ENCODE data around the gene UQCRQ.

DNA sequence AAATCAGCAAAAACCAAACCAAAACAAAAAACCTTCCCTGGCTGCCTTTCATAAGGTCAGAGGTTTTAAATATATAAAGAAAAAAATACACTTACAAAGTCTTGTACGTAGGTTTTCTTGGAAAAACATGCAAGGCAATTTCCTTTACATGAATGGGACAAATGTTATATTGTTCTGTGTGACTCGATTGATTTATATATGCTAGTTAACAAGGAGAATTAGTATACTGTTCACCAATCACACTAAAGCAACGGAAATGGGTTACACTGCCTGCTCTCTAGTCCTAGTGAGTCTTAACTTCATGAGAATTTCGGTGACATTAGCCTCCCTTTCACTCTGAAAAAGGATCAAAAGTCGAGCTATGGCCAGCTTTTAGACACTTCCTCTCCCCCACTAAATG, 5.7 kb upstream of the UQCRQ start:
- TF ChIP-seq EZH2 (IDR thresholded peaks at IDR 0.05; ENCODE audit: low read depth, unreplicated experiment) (no peak), ZNF331 (CRISPR knock-in tag; IDR thresholded peaks at IDR 0.05; ENCODE audit: low read depth) (no peak), POLR2AphosphoS5 (IDR thresholded peaks at IDR 0.05; ENCODE audit: low read depth) (no peak), NANOG (IDR thresholded peaks at IDR 0.05; ENCODE audit: borderline replicate concordance) (no peak), CREB1 (CRISPR knock-in tag; IDR thresholded peaks at IDR 0.05; ENCODE audit: low read depth) (no peak), ZNF114 (CRISPR knock-in tag; IDR thresholded peaks at IDR 0.05) (no peak), JUNB (IDR thresholded peaks at IDR 0.05; ENCODE audit: unreplicated experiment) (no peak), STAT1 (IDR thresholded peaks at IDR 0.05; ENCODE audit: unreplicated experiment) (no peak)
- TF ChIP-seq, protein P1, sequence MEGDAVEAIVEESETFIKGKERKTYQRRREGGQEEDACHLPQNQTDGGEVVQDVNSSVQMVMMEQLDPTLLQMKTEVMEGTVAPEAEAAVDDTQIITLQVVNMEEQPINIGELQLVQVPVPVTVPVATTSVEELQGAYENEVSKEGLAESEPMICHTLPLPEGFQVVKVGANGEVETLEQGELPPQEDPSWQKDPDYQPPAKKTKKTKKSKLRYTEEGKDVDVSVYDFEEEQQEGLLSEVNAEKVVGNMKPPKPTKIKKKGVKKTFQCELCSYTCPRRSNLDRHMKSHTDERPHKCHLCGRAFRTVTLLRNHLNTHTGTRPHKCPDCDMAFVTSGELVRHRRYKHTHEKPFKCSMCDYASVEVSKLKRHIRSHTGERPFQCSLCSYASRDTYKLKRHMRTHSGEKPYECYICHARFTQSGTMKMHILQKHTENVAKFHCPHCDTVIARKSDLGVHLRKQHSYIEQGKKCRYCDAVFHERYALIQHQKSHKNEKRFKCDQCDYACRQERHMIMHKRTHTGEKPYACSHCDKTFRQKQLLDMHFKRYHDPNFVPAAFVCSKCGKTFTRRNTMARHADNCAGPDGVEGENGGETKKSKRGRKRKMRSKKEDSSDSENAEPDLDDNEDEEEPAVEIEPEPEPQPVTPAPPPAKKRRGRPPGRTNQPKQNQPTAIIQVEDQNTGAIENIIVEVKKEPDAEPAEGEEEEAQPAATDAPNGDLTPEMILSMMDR (conservative IDR thresholded peaks at IDR 0.05; ENCODE audit: low read depth in 2 of 2), result no peak
- TF ChIP-seq, protein P2, sequence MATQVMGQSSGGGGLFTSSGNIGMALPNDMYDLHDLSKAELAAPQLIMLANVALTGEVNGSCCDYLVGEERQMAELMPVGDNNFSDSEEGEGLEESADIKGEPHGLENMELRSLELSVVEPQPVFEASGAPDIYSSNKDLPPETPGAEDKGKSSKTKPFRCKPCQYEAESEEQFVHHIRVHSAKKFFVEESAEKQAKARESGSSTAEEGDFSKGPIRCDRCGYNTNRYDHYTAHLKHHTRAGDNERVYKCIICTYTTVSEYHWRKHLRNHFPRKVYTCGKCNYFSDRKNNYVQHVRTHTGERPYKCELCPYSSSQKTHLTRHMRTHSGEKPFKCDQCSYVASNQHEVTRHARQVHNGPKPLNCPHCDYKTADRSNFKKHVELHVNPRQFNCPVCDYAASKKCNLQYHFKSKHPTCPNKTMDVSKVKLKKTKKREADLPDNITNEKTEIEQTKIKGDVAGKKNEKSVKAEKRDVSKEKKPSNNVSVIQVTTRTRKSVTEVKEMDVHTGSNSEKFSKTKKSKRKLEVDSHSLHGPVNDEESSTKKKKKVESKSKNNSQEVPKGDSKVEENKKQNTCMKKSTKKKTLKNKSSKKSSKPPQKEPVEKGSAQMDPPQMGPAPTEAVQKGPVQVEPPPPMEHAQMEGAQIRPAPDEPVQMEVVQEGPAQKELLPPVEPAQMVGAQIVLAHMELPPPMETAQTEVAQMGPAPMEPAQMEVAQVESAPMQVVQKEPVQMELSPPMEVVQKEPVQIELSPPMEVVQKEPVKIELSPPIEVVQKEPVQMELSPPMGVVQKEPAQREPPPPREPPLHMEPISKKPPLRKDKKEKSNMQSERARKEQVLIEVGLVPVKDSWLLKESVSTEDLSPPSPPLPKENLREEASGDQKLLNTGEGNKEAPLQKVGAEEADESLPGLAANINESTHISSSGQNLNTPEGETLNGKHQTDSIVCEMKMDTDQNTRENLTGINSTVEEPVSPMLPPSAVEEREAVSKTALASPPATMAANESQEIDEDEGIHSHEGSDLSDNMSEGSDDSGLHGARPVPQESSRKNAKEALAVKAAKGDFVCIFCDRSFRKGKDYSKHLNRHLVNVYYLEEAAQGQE (IDR thresholded peaks at IDR 0.05; ENCODE audit: unreplicated experiment), result no peak
- TF ChIP-seq, protein P3, sequence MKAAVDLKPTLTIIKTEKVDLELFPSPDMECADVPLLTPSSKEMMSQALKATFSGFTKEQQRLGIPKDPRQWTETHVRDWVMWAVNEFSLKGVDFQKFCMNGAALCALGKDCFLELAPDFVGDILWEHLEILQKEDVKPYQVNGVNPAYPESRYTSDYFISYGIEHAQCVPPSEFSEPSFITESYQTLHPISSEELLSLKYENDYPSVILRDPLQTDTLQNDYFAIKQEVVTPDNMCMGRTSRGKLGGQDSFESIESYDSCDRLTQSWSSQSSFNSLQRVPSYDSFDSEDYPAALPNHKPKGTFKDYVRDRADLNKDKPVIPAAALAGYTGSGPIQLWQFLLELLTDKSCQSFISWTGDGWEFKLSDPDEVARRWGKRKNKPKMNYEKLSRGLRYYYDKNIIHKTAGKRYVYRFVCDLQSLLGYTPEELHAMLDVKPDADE (IDR thresholded peaks at IDR 0.05), result no peak

All from GM23338 (cell line).